CD4-positive, alpha-beta T cell (primary cell): ENCODE results near the gene TDRD6. TPM values are rescaled to one million over a fixed set of nuclear protein-coding genes. Genes with fewer than 3 reads are reported as not detected.

Experiments
- ATAC-seq: fragments of 200-7000 bp; cut with Tn5 transposase; one replicate; pipeline ENCODE4 v1.10.0; 2022; ENCODE audit warnings: mild to moderate bottlenecking; ENCODE audit not compliant: poor library complexity
- CTCF ChIA-PET: fragments of 350-600 bp; sonication (Branson Sonifier 250); formaldehyde crosslinking; loops from one replicate; lab custom pipeline; 2021; ENCODE audit warnings: antibody characterized with exemption, inconsistent platforms; lab: Charles Lee
- POLR2A ChIA-PET: fragments of 350-600 bp; sonication (Branson Sonifier 250); formaldehyde crosslinking; loops from one replicate; lab custom pipeline; 2021; ENCODE audit warnings: antibody characterized with exemption, inconsistent platforms; lab: Charles Lee
- DNase-seq, 14 experiments: peaks; one replicate each; pipeline ENCODE4 v3.0.0-alpha.2; 2013 to 2020; ENCODE audit warnings: mixed read lengths in 2 of 14
- H3K27ac ChIP-seq, 2 donors: one replicate each; pipeline versions ENCODE4 v1.5.1 to v1.7.0; 2013; ENCODE audit warnings: low read length in 2 of 2, low read depth in 1 of 2, mild to moderate bottlenecking in 1 of 2
- H3K27me3 ChIP-seq, 2 experiments: 1 replicate in 1 of 2; 2 replicates in 1 of 2; pipeline versions ENCODE4 v1.6.1 to v1.7.0; 2013; ENCODE audit warnings: low read length in 2 of 2, control low read depth in 1 of 2, mild to moderate bottlenecking in 1 of 2, moderate library complexity in 1 of 2; ENCODE audit not compliant: insufficient read depth in 2 of 2, control insufficient read depth in 1 of 2
- H3K36me3 ChIP-seq: one replicate; pipeline ENCODE4 v1.6.1; 2013; ENCODE audit warnings: low read length, control low read depth; ENCODE audit not compliant: insufficient read depth
- H3K4me1 ChIP-seq: one replicate; pipeline ENCODE4 v1.6.1; 2013; ENCODE audit warnings: low read length, control low read depth; ENCODE audit not compliant: insufficient read depth
- H3K4me3 ChIP-seq: one replicate; pipeline ENCODE4 v1.5.1; 2013; ENCODE audit warnings: mild to moderate bottlenecking, low read length, moderate library complexity
- H3K9me3 ChIP-seq, 2 experiments: 1 replicate in 1 of 2; 2 replicates in 1 of 2; pipeline versions ENCODE4 v1.6.1 to v1.7.0; 2013; ENCODE audit warnings: low read length in 2 of 2, mild to moderate bottlenecking in 2 of 2, control low read depth in 1 of 2, moderate library complexity in 1 of 2; ENCODE audit not compliant: control insufficient read depth in 1 of 2, insufficient read depth in 1 of 2
- H3K27ac Mint-ChIP-seq: one replicate; pipeline ENCODE4 v1.8.0; 2020; ENCODE audit warnings: mixed read lengths
- H3K27me3 Mint-ChIP-seq: one replicate; pipeline ENCODE4 v1.8.0; 2021; ENCODE audit warnings: mixed read lengths
- H3K36me3 Mint-ChIP-seq: one replicate; pipeline ENCODE4 v1.8.0; 2021; ENCODE audit warnings: low read depth, mixed read lengths
- H3K4me1 Mint-ChIP-seq: one replicate; pipeline ENCODE4 v1.8.0; 2021; ENCODE audit warnings: low read depth, mixed read lengths
- H3K4me3 Mint-ChIP-seq: one replicate; pipeline ENCODE4 v1.8.0; 2020; ENCODE audit warnings: mild to moderate bottlenecking, mixed read lengths
- H3K9me3 Mint-ChIP-seq: one replicate; pipeline ENCODE4 v1.8.0; 2020; ENCODE audit warnings: mixed read lengths
- intact Hi-C, 2 experiments: fragments of 100-400 bp; cut with DNase I in 1 of 2; cut with micrococcal nuclease in 1 of 2; formaldehyde crosslinking; loops; one replicate each; pipeline versions ENCODE4 v1.15.1 to v1.9.0; 2023 to 2025; cut with DNase I, micrococcal nuclease
- total RNA-seq, 174 experiments: library from RNA in 2 of 174; stranded (reverse) in 2 of 174; gene quantifications; one replicate each; pipeline ENCODE4 v1.2.3 and lab custom pipeline; 2021 to 2026
- TF ChIP-seq, protein P1 (sequence below): fragments of 200-600 bp; IDR thresholded peaks from one replicate; pipeline ENCODE4 v1.8.0; 2022; ENCODE audit warnings: antibody characterized with exemption, mild to moderate bottlenecking

Gene TDRD6
- total RNA-seq, 2 experiments from 2014 or later, result not detected

DNA sequence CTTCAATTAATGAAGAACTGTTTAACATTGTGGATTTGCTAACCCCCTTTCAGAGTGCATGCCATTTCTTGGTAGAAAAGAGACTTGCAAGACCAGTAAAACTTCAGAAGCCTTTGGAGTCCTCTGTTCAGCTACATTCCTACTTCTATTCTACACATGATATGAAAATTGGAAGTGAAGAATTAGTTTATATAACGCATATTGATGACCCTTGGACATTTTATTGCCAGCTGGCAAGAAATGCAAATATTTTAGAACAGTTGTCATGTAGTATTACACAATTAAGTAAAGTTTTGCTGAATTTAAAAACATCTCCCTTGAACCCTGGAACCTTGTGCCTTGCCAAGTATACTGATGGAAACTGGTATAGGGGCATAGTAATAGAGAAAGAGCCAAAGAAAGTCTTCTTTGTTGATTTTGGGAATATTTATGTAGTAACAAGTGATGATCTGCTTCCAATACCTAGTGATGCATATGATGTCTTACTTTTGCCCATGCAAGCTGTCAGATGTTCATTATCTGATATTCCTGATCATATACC lies 3.3 kb downstream of the TDRD6 start:
- intact Hi-C loops, result no loop called here
- Histone ChIP-seq H3K27me3 (no peaks in the 10 kb centered on the region), H3K4me1 (no peaks in the 10 kb centered on the region), H3K9me3 (peaks cover 0 to 16% of the 10 kb centered on the region in 2 experiments), H3K4me3 (no peak overlapping the region), H3K36me3 (no peaks in the 10 kb centered on the region), H3K27ac (no peak overlapping the region)
- CTCF ChIA-PET, result no interaction called here
- DNase-seq (no peak), ATAC-seq (no peak)
- H3K4me3 Mint-ChIP-seq, result no peak overlapping the region
- POLR2A ChIA-PET, result no interaction called here
- peaks cover 31% of the 10 kb centered on the region for H3K27me3 Mint-ChIP-seq
- no peaks in the 10 kb centered on the region for H3K4me1 Mint-ChIP-seq
- no peaks in the 10 kb centered on the region for H3K36me3 Mint-ChIP-seq
- TF ChIP-seq, protein P1, sequence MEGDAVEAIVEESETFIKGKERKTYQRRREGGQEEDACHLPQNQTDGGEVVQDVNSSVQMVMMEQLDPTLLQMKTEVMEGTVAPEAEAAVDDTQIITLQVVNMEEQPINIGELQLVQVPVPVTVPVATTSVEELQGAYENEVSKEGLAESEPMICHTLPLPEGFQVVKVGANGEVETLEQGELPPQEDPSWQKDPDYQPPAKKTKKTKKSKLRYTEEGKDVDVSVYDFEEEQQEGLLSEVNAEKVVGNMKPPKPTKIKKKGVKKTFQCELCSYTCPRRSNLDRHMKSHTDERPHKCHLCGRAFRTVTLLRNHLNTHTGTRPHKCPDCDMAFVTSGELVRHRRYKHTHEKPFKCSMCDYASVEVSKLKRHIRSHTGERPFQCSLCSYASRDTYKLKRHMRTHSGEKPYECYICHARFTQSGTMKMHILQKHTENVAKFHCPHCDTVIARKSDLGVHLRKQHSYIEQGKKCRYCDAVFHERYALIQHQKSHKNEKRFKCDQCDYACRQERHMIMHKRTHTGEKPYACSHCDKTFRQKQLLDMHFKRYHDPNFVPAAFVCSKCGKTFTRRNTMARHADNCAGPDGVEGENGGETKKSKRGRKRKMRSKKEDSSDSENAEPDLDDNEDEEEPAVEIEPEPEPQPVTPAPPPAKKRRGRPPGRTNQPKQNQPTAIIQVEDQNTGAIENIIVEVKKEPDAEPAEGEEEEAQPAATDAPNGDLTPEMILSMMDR, result no peak
- H3K27ac Mint-ChIP-seq, result no peak overlapping the region
- no peaks in the 10 kb centered on the region for H3K9me3 Mint-ChIP-seq

DNA sequence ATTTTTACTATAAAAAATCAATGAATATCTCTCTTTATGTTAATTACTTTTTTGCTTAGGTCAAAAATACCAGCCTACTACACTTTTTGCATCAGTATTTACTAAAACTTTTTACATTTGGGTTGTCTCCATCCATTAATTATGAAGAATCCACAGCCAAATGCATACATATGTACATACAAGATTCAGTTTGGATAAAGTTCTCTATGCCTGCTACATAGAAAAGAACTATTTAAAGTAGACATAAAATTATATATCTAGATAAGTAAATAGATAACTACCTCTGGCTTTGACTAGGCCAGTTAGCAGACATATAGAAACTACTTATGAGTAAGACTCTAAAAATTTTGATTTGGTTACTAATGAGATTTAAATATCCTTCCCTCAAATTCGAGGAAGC lies 12.3 kb downstream of the TDRD6 start:
- Histone ChIP-seq H3K36me3 (no peaks in the 10 kb centered on the region), H3K27ac (no peak overlapping the region), H3K4me3 (no peak overlapping the region), H3K27me3 (peaks cover 0 to 16% of the 10 kb centered on the region in 2 experiments), H3K9me3 (no peaks in the 10 kb centered on the region), H3K4me1 (no peaks in the 10 kb centered on the region)
- CTCF ChIA-PET, result no interaction called here
- H3K9me3 Mint-ChIP-seq, result no peaks in the 10 kb centered on the region
- no peak for ATAC-seq
- TF ChIP-seq, protein P1, result no peak
- no peaks in the 10 kb centered on the region for H3K36me3 Mint-ChIP-seq
- no peaks in the 10 kb centered on the region for H3K4me1 Mint-ChIP-seq
- H3K4me3 Mint-ChIP-seq, result no peak overlapping the region
- DNase-seq, result no peak
- intact Hi-C loops, result no loop called here
- POLR2A ChIA-PET, result no interaction called here
- peaks cover 47% of the 10 kb centered on the region for H3K27me3 Mint-ChIP-seq
- no peak overlapping the region for H3K27ac Mint-ChIP-seq

DNA sequence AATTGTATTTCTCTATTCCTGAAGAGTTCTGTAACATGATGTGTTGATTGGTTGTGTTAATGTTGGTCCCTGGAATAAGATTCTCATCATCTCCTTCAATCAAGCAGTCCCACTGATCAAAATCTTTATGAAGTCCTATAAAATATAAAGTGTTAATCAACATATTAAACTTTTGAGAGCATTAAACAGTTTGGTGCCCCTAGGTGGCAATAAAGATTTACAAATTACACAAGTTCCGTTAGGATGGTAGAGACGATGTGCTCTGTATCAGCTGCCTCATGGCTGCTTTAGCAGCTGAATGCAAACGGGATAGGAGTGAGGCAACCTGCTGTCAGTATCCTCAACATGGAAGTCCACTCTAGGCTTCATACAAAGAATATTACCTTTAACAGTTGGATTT lies 16.9 kb downstream of the TDRD6 start:
- Mint-ChIP-seq H3K27ac (no peak overlapping the region), H3K4me3 (no peak overlapping the region), H3K27me3 (peaks cover 42% of the 10 kb centered on the region), H3K36me3 (no peaks in the 10 kb centered on the region), H3K9me3 (no peaks in the 10 kb centered on the region), H3K4me1 (no peaks in the 10 kb centered on the region)
- Histone ChIP-seq H3K27ac (no peak overlapping the region), H3K27me3 (peaks cover 0 to 16% of the 10 kb centered on the region in 2 experiments), H3K36me3 (no peaks in the 10 kb centered on the region), H3K4me3 (no peak overlapping the region), H3K4me1 (no peaks in the 10 kb centered on the region), H3K9me3 (no peaks in the 10 kb centered on the region)
- ATAC-seq (no peak), DNase-seq (peak in 2 of 14 experiments; percentile 18 to 23)
- intact Hi-C loops, result no loop called here
- CTCF ChIA-PET, result no interaction called here
- POLR2A ChIA-PET, result no interaction called here
- TF ChIP-seq, protein P1, result no peak
